PFSK-1 (cell line): Measurements from ENCODE around the gene UACA.

Experiments used
- FOXP2 ChIP-seq: optimal IDR thresholded peaks from 2 replicates; pipeline ENCODE3; 2011; ENCODE audit warnings: borderline replicate concordance, control low read depth, inconsistent platforms; ENCODE audit not compliant: insufficient read depth; ENCODE audit errors: extremely low read length, extremely low read depth
- POLR2AphosphoS5 ChIP-seq: IDR thresholded peaks from 2 replicates; pipeline ENCODE4 v1.6.1; 2012; ENCODE audit warnings: low read depth, mild to moderate bottlenecking, control low read depth, low read length, moderate library complexity
- SIN3A ChIP-seq: IDR thresholded peaks from 2 replicates; pipeline ENCODE4 v1.6.1; 2012; ENCODE audit warnings: mild to moderate bottlenecking, low read length, moderate library complexity, borderline replicate concordance; ENCODE audit not compliant: insufficient read depth
- TAF1 ChIP-seq: IDR thresholded peaks from 2 replicates; pipeline ENCODE4 v1.6.1; 2012; ENCODE audit warnings: low read length, control low read depth, borderline replicate concordance; ENCODE audit not compliant: insufficient read depth
- TF ChIP-seq, protein P1 (sequence below), 2 experiments: IDR thresholded peaks; 2 replicates each; pipeline versions ENCODE4 v1.6.1 to v1.8.0; 2011 to 2012; ENCODE audit warnings: low read depth in 2 of 2, low read length in 2 of 2, control low read depth in 1 of 2, inconsistent platforms in 1 of 2, mild to moderate bottlenecking in 1 of 2, moderate library complexity in 1 of 2; ENCODE audit not compliant: insufficient read depth in 1 of 2

UACA gene

DNA sequence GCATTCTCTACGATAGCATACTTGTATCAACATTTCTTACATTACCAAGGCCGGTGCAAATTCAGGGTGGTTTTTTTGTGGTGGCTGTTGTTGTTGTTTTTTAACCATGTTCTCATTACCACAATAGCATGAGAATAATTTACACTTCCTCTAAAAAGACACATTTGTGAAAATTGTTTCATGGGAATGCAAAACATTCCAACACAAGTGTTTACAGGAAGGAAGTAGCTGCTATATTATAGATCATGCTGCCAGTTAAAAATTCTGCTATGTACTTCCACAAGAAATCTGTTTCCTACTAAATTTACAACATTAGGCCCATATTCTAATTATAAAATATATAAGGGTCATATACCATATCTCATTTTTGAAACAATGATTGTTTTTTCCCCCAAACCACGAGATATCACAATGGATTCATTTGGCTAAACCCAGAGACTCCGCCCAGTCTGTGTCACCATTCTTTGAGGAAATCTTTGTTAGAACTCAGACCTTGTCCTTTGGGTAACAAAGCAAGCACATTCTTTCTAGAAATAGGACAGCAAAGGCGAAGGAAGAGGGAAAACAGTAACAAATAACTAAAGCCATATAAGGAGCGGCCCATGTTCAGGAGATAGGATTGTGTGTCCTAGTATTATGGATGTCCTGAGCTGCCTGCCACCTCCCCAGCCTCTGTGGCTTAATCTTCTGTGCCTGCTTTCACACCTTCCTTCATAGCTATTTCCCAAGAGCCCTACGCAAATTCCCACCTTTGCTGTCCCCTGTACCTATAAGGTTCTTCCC, 60.1 kb downstream of the UACA start:
- TF ChIP-seq POLR2AphosphoS5 (no peak), TAF1 (no peak), FOXP2 (no peak), SIN3A (no peak)
- TF ChIP-seq, protein P1, sequence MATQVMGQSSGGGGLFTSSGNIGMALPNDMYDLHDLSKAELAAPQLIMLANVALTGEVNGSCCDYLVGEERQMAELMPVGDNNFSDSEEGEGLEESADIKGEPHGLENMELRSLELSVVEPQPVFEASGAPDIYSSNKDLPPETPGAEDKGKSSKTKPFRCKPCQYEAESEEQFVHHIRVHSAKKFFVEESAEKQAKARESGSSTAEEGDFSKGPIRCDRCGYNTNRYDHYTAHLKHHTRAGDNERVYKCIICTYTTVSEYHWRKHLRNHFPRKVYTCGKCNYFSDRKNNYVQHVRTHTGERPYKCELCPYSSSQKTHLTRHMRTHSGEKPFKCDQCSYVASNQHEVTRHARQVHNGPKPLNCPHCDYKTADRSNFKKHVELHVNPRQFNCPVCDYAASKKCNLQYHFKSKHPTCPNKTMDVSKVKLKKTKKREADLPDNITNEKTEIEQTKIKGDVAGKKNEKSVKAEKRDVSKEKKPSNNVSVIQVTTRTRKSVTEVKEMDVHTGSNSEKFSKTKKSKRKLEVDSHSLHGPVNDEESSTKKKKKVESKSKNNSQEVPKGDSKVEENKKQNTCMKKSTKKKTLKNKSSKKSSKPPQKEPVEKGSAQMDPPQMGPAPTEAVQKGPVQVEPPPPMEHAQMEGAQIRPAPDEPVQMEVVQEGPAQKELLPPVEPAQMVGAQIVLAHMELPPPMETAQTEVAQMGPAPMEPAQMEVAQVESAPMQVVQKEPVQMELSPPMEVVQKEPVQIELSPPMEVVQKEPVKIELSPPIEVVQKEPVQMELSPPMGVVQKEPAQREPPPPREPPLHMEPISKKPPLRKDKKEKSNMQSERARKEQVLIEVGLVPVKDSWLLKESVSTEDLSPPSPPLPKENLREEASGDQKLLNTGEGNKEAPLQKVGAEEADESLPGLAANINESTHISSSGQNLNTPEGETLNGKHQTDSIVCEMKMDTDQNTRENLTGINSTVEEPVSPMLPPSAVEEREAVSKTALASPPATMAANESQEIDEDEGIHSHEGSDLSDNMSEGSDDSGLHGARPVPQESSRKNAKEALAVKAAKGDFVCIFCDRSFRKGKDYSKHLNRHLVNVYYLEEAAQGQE (IDR thresholded peaks at IDR 0.05; ENCODE audit: insufficient read depth in 1 of 2, low read depth in 2 of 2, low read length in 2 of 2): no peak

- TF ChIP-seq POLR2AphosphoS5 (no peak), SIN3A (no peak), TAF1 (no peak), FOXP2 (no peak)
- TF ChIP-seq, protein P1 (IDR thresholded peaks at IDR 0.05; ENCODE audit: insufficient read depth in 1 of 2, low read depth in 2 of 2, low read length in 2 of 2): no peak
Observed at GRCh38 chr15:70702584-70702983, 60.8 kb downstream of the UACA start.

GRCh38 chr15:70701891-70702568, 61.3 kb downstream of the UACA start:
- TF ChIP-seq TAF1 (no peak), SIN3A (0 out of 2 replicates have a peak, but pooled peaks have one; percentile 18), FOXP2 (peak; percentile 39)

DNA sequence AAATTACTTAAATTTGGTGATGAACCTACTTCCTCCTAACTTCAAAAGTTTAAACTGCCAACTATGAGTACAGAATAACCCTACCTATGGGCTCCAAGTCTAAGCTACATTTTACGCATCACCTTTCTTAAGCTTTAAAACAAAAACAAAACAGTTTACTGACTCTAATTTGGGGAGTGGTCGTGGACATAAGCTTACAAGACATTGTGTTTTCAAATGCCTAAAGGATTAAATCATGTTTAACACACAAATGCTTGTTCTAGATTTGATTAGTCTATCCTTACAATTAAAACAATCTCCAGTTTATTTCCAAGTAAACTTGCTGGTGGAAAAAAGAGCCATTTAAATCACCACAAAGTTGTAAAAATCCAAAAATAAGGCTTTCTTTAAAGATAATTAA, 62.2 kb downstream of the UACA start:
- TF ChIP-seq TAF1: no peak
- TF ChIP-seq FOXP2: no peak
- TF ChIP-seq, protein P1 (IDR thresholded peaks at IDR 0.05; ENCODE audit: insufficient read depth in 1 of 2, low read depth in 2 of 2, low read length in 2 of 2): no peak
- no peak for TF ChIP-seq POLR2AphosphoS5
- TF ChIP-seq SIN3A: no peak

DNA sequence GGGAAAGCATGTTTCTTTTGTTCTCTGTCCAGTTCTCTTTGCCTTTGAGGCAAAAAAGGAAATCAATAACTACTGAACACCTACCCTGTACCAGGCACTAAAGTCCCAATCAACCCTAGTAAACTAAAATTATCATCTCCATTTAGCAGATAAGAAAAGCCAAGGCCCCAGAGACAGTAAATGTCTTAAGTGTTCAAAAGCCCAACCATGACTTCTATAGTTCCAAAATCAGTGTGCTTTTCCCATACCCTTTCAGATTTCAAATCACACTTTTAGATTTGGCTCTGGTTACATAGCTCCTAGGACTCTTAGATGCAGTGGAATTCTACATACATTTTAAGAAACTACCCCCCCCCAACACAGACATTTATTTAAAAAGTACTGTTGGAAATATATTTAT, 63.5 kb downstream of the UACA start:
- TF ChIP-seq, protein P1 (IDR thresholded peaks at IDR 0.05; ENCODE audit: insufficient read depth in 1 of 2, low read depth in 2 of 2, low read length in 2 of 2): no peak
